HepG2 (cell line): ENCODE data around the gene MB21D2. TPM values are rescaled to one million over a fixed set of nuclear protein-coding genes. Genes with fewer than 3 reads are reported as not detected.

ENCODE experiments used
- ATAC-seq: fragments of 200-7000 bp; cut with Tn5 transposase; 3 replicates; pipeline ENCODE4 v1.9.1; 2020; ENCODE audit warnings: mild to moderate bottlenecking, moderate library complexity
- BruUV-seq: library from RNA; stranded (reverse); fragments of 400-500 nt; replicated peaks from 2 replicates; lab custom pipeline; 2021; lab: Mats Ljungman, UMichigan
- CTCF ChIA-PET: fragments of 300-600 bp; formaldehyde crosslinking; extraction: SDS; loops from one replicate; lab custom pipeline; 2021; ENCODE audit warnings: low total read pairs, inconsistent platforms, low intra/inter-chr PET ratio; lab: Yijun Ruan, JAX
- POLR2A ChIA-PET: fragments of 350-600 bp; sonication (Branson Sonifier 250); formaldehyde crosslinking; loops from one replicate; lab custom pipeline; 2020; ENCODE audit warnings: antibody characterized with exemption, inconsistent platforms; lab: Yijun Ruan, JAX
- DNase-seq: peaks from one replicate; pipeline ENCODE4 v3.0.0-alpha.2; 2015; ENCODE audit warnings: low spot score
- FAIRE-seq: peaks from 3 replicates; lab custom pipeline; 2011; peaks lifted over from hg19 to GRCh38; lab: Jason Lieb, UNC
- H2AFZ ChIP-seq: one replicate; pipeline ENCODE4 v1.6.1; 2011; ENCODE audit warnings: low read length, inconsistent platforms
- H3K27ac ChIP-seq: fragments of 300-600 bp; 3 replicates; pipeline ENCODE4 v1.8.0; 2011; ENCODE audit warnings: mixed run types, mild to moderate bottlenecking, mixed read lengths, low read length, inconsistent platforms; ENCODE audit not compliant: insufficient read depth; ENCODE audit errors: extremely low read length
- H3K27me3 ChIP-seq, 2 experiments: fragments of 200-600 bp in 1 of 2; 2 replicates in 1 of 2; 3 replicates in 1 of 2; pipeline versions ENCODE4 v1.6.0 to v1.8.0; 2011; ENCODE audit warnings: low read length in 2 of 2, mild to moderate bottlenecking in 2 of 2, moderate library complexity in 2 of 2, inconsistent platforms in 1 of 2; ENCODE audit not compliant: insufficient read depth in 2 of 2, control insufficient read depth in 1 of 2
- H3K36me3 ChIP-seq, 2 experiments: fragments of 200-600 bp in 1 of 2; replicated peaks in 1 of 2; 2 replicates in 1 of 2; 3 replicates in 1 of 2; pipeline versions ENCODE4 v1.5.1 to v1.8.0; 2011; ENCODE audit warnings: low read length in 2 of 2, inconsistent platforms in 1 of 2; ENCODE audit not compliant: insufficient read depth in 2 of 2, control insufficient read depth in 1 of 2
- H3K4me1 ChIP-seq: 2 replicates; pipeline ENCODE4 v1.5.1; 2012; ENCODE audit warnings: low read length, inconsistent platforms; ENCODE audit not compliant: insufficient read depth
- H3K4me2 ChIP-seq: 2 replicates; pipeline ENCODE4 v1.6.0; 2011; ENCODE audit warnings: low read depth, low read length, inconsistent platforms
- H3K4me3 ChIP-seq, 3 experiments: fragments of 200-600 bp in 1 of 3; sonication (generic), shearing (Covaris generic) in 1 of 3; replicated peaks in 1 of 3; 2 replicates each; pipeline ENCODE4 v1.5.1; 2011 to 2016; ENCODE audit warnings: low read length in 3 of 3, inconsistent platforms in 2 of 3, low read depth in 2 of 3, mild to moderate bottlenecking in 2 of 3, control low read depth in 1 of 3, mixed read lengths in 1 of 3; ENCODE audit not compliant: insufficient read depth in 1 of 3
- H3K79me2 ChIP-seq: one replicate; pipeline ENCODE4 v1.6.1; 2011; ENCODE audit warnings: low read length, inconsistent platforms; ENCODE audit not compliant: insufficient read depth
- H3K9ac ChIP-seq: 2 replicates; pipeline ENCODE4 v1.6.0; 2011; ENCODE audit warnings: mild to moderate bottlenecking, low read depth, low read length, inconsistent platforms; ENCODE audit not compliant: insufficient read depth
- H3K9me3 ChIP-seq: 2 replicates; pipeline ENCODE4 v1.5.1; 2012; ENCODE audit warnings: mild to moderate bottlenecking, low read length
- H4K20me1 ChIP-seq: 2 replicates; pipeline ENCODE4 v1.6.0; 2011; ENCODE audit warnings: inconsistent platforms, mild to moderate bottlenecking, low read length, moderate library complexity; ENCODE audit not compliant: insufficient read depth
- BRF2 ChIP-seq: sonication (generic); formaldehyde crosslinking; IDR thresholded peaks from 2 replicates; pipeline ENCODE4 v1.8.1; 2022; ENCODE audit warnings: mild to moderate bottlenecking, missing genetic modification reagents
- PAXIP1 ChIP-seq: sonication (generic); formaldehyde crosslinking; conservative IDR thresholded peaks from 2 replicates; pipeline ENCODE4 v1.4.0; 2020; ENCODE audit warnings: mild to moderate bottlenecking, missing genetic modification reagents, moderate library complexity
- USF2 ChIP-seq, 2 experiments: sonication (generic) in 1 of 2; formaldehyde crosslinking in 1 of 2; IDR thresholded peaks; 2 replicates each; pipeline versions ENCODE4 v1.5.1 to v1.6.1; 2011 to 2020; ENCODE audit warnings: borderline replicate concordance in 1 of 2, low read depth in 1 of 2, low read length in 1 of 2, mild to moderate bottlenecking in 1 of 2, missing genetic modification reagents in 1 of 2, moderate library complexity in 1 of 2
- ZNF660 ChIP-seq: sonication (generic); formaldehyde crosslinking; IDR thresholded peaks from 2 replicates; pipeline ENCODE4 v1.5.1; 2020; ENCODE audit warnings: mild to moderate bottlenecking, low read depth, missing genetic modification reagents, borderline replicate concordance
- WGBS: methylation state at CpG from one replicate; pipeline ENCODE4 v1.1.6; 2017; ENCODE audit warnings: low lambda C conversion rate; 5-methylcytosine and 5-hydroxymethylcytosine counted together
- in situ Hi-C: cut with HindIII; loops from 2 replicates; pipeline ENCODE4 v1.10.0; 2017; ENCODE audit warnings: low pct_unique_long_range_greater_than_20kb; ENCODE audit not compliant: extremely low pct_ligation_motif_present
- intact Hi-C: fragments of 100-400 bp; cut with micrococcal nuclease; formaldehyde crosslinking; loops from one replicate; pipeline ENCODE4 v1.10.0; 2022; ENCODE audit not compliant: unreplicated experiment
- polyA plus RNA-seq, 8 experiments: library from polyadenylated mRNA; depleted of rRNA in 3 of 8; stranded (reverse) in 7 of 8; unstranded in 1 of 8; fragments of >200 nt; fragmentation: Illumina TruSeq in 4 of 8; extraction: Trizol in 4 of 8; gene quantifications; 2 replicates each; pipeline versions ENCODE4 v1.2.1 to v1.2.3, GENCODE V29; 2011 to 2016; ENCODE audit warnings: low read depth in 4 of 8, missing spikeins in 1 of 8, mixed read lengths in 1 of 8; ENCODE audit not compliant: insufficient read depth in 1 of 8
- total RNA-seq, 5 experiments: library from RNA; depleted of rRNA; stranded (reverse); fragments of >200 nt; fragmentation: Illumina TruSeq; extraction: Trizol; gene quantifications; 2 replicates each; pipeline ENCODE4 v1.2.3, GENCODE V29; 2016; ENCODE audit warnings: low read depth in 1 of 5

Gene MB21D2
- total and polyA plus RNA-seq, 2 of the 13 experiments (the other 11 are each of a cell fraction or from before 2014, with no cell fraction given): 0.90 to 1.6 TPM

GRCh38 chr3:192847941-192848340, 69.7 kb downstream of the MB21D2 start:
- Histone ChIP-seq H3K27me3 (no peaks in the 10 kb centered on the region), H3K4me1 (peaks cover 28% of the 10 kb centered on the region), H3K4me2 (no peak overlapping the region), H2AFZ (no peak overlapping the region), H3K79me2 (no peaks in the 10 kb centered on the region), H3K36me3 (no peaks in the 10 kb centered on the region), H3K9me3 (no peaks in the 10 kb centered on the region), H4K20me1 (peaks cover 12% of the 10 kb centered on the region; the same call in 1 of the 2 replicates), H3K4me3 (no peak overlapping the region), H3K27ac (no peak overlapping the region), H3K9ac (no peak overlapping the region)
- DNase-seq (no peak), ATAC-seq (no peak), FAIRE-seq (no peak)
- WGBS: 61% methylated on average over 3 of the region's 3 CpGs
- TF ChIP-seq ZNF660 (CRISPR knock-in tag): no peak
- ChIA-PET POLR2A (no interaction called here), CTCF (no interaction called here)
- intact Hi-C loops (no loop called here), in situ Hi-C loops (no loop called here)
- no TSS peak for BruUV-seq

- no peaks in the 10 kb centered on the region for H3K79me2 ChIP-seq
- in situ Hi-C loops (no loop called here), intact Hi-C loops (no loop called here)
- no peak for FAIRE-seq
- H3K27ac ChIP-seq: no peak overlapping the region
- no peak for DNase-seq
- CTCF ChIA-PET: no interaction called here
- no peak for ATAC-seq
- H3K27me3 ChIP-seq: no peaks in the 10 kb centered on the region
- H3K4me2 ChIP-seq: no peak overlapping the region
- H3K4me1 ChIP-seq: peaks cover 5% of the 10 kb centered on the region
- H3K36me3 ChIP-seq: no peaks in the 10 kb centered on the region
- H3K9me3 ChIP-seq: no peaks in the 10 kb centered on the region
- BruUV-seq: no TSS peak
- no peak overlapping the region for H3K9ac ChIP-seq
- H4K20me1 ChIP-seq: peaks cover 3% of the 10 kb centered on the region; the same call in 1 of the 2 replicates
- H3K4me3 ChIP-seq: no peak overlapping the region
- POLR2A ChIA-PET: no interaction called here
- 83% methylated on average over 4 of the region's 4 CpGs for WGBS
- H2AFZ ChIP-seq: no peak overlapping the region
- TF ChIP-seq USF2 (IDR thresholded peaks at IDR 0.05; ENCODE audit: low read depth, low read length) (no peak), USF2 (CRISPR knock-in tag; IDR thresholded peaks at IDR 0.05; ENCODE audit: borderline replicate concordance) (no peak), BRF2 (CRISPR knock-in tag) (no peak), PAXIP1 (no peak)
Observed at GRCh38 chr3:192845526-192845855, 72.2 kb downstream of the MB21D2 start.
